ENCODE results near the gene MTCL1.

- TF ChIP-seq POLR2AphosphoS5 (IDR thresholded peaks at IDR 0.05; ENCODE audit: low read depth, low read length) (no peak), TAF1 (IDR thresholded peaks at IDR 0.05; ENCODE audit: borderline replicate concordance, insufficient read depth, low read length) (no peak)
These were observed 37.0 kb upstream of the MTCL1 start for GRCh38 chr18:8668381-8668780.

Measured in PFSK-1 (cell line).